SK-N-SH treated with all-trans-retinoic acid at 6 μM for 48 hours (cell line): ENCODE measurements around the gene FREM2.

Experiments used
- ARNTL ChIP-seq: fragments of 450-650 bp; formaldehyde crosslinking; IDR thresholded peaks from 2 replicates; pipeline ENCODE4 v1.5.0; 2020; ENCODE audit warnings: low read depth, mild to moderate bottlenecking, moderate library complexity, borderline replicate concordance
- BACH2 ChIP-seq: fragments of 250-450 bp; sonication (Bioruptor Pico); IDR thresholded peaks from 2 replicates; pipeline ENCODE4 v1.9.0; 2021; ENCODE audit warnings: mild to moderate bottlenecking, borderline replicate concordance
- CREB5 ChIP-seq: fragments of 250-450 bp; sonication (Bioruptor Pico); IDR thresholded peaks from 2 replicates; pipeline ENCODE4 v1.5.1; 2020; ENCODE audit warnings: low read depth, mild to moderate bottlenecking, moderate library complexity
- CSRNP3 ChIP-seq: fragments of 250-450 bp; sonication (Bioruptor Pico); IDR thresholded peaks from 2 replicates; pipeline ENCODE4 v1.5.1; 2021; ENCODE audit warnings: mild to moderate bottlenecking, moderate library complexity
- GLIS3 ChIP-seq: fragments of 250-450 bp; sonication (Bioruptor Pico); IDR thresholded peaks from 2 replicates; pipeline ENCODE4 v1.5.0; 2020; ENCODE audit warnings: mild to moderate bottlenecking, moderate library complexity
- POU6F1 ChIP-seq: fragments of 250-450 bp; sonication (Bioruptor Pico); IDR thresholded peaks from 2 replicates; pipeline ENCODE4 v1.8.0; 2021; ENCODE audit warnings: low read depth, mild to moderate bottlenecking, moderate library complexity, borderline replicate concordance
- PPARA ChIP-seq: fragments of 250-450 bp; sonication (Bioruptor Pico); IDR thresholded peaks from 2 replicates; pipeline ENCODE4 v1.5.0; 2020; ENCODE audit warnings: mild to moderate bottlenecking, borderline replicate concordance
- RARB ChIP-seq: fragments of 250-450 bp; sonication (Bioruptor Pico); IDR thresholded peaks from 2 replicates; pipeline ENCODE4 v1.8.0; 2021; ENCODE audit warnings: mild to moderate bottlenecking, moderate library complexity
- SNAI2 ChIP-seq: fragments of 250-450 bp; sonication (Bioruptor Pico); IDR thresholded peaks from 2 replicates; pipeline ENCODE4 v1.5.0; 2020; ENCODE audit warnings: mild to moderate bottlenecking, moderate library complexity
- TCF4 ChIP-seq: fragments of 250-450 bp; sonication (Bioruptor Pico); IDR thresholded peaks from 2 replicates; pipeline ENCODE4 v1.8.0; 2021; ENCODE audit warnings: mild to moderate bottlenecking, moderate library complexity, borderline replicate concordance
- TOX ChIP-seq: fragments of 250-450 bp; sonication (Bioruptor Pico); IDR thresholded peaks from 2 replicates; pipeline ENCODE4 v1.8.0; 2021; ENCODE audit warnings: mild to moderate bottlenecking, moderate library complexity, borderline replicate concordance
- TSHZ2 ChIP-seq: fragments of 250-450 bp; sonication (Bioruptor Pico); IDR thresholded peaks from 2 replicates; pipeline ENCODE4 v1.5.0; 2020; ENCODE audit warnings: mild to moderate bottlenecking, moderate library complexity
- ZFP3 ChIP-seq: fragments of 250-450 bp; sonication (Bioruptor Pico); IDR thresholded peaks from 2 replicates; pipeline ENCODE4 v1.5.0; 2020; ENCODE audit warnings: mild to moderate bottlenecking, moderate library complexity
- ZNF565 ChIP-seq: fragments of 450-650 bp; formaldehyde crosslinking; conservative IDR thresholded peaks from 2 replicates; pipeline ENCODE4 v1.5.0; 2020; ENCODE audit warnings: low read depth, mild to moderate bottlenecking, moderate library complexity

- TF ChIP-seq ARNTL (CRISPR knock-in tag) (no peak), GLIS3 (CRISPR knock-in tag) (no peak), ZNF565 (CRISPR knock-in tag) (no peak), RARB (CRISPR knock-in tag) (no peak), PPARA (CRISPR knock-in tag) (no peak), POU6F1 (CRISPR knock-in tag) (no peak), CREB5 (CRISPR knock-in tag) (no peak), BACH2 (CRISPR knock-in tag) (no peak), TSHZ2 (CRISPR knock-in tag) (no peak), ZFP3 (CRISPR knock-in tag) (no peak), CSRNP3 (CRISPR knock-in tag) (no peak), TOX (no peak), TCF4 (CRISPR knock-in tag) (no peak), SNAI2 (CRISPR knock-in tag) (no peak)
Observed at GRCh38 chr13:38902551-38902950, 215.7 kb downstream of the FREM2 start.
